Astrocyte of the cerebellum (primary cell): Measurements from ENCODE around the gene GPLD1.

Experiments
- DNase-seq: peaks from one replicate; pipeline ENCODE4 v3.0.0-alpha.2; 2011; ENCODE audit warnings: low read depth
- H3K4me3 ChIP-seq: 2 replicates; pipeline ENCODE4 v1.5.1; 2011; ENCODE audit warnings: mild to moderate bottlenecking, low read depth, low read length, moderate library complexity
- CTCF ChIP-seq: IDR thresholded peaks from 2 replicates; pipeline ENCODE4 v1.5.1; 2012; ENCODE audit warnings: low read length, low read depth, moderate library complexity, mild to moderate bottlenecking; ENCODE audit errors: missing control alignments
- in situ Hi-C: cut with HindIII; loops from 2 replicates; pipeline ENCODE4 v1.10.0; 2017; ENCODE audit warnings: low sequenced_read_pairs

GPLD1 gene

GRCh38 chr6:24489470-24489869, at the start of gene GPLD1:
Gene GPLD1, minus strand, starts transcription at chr6:24489578. Its CDS starts 67 bp downstream, at chr6:24489511.
- TF ChIP-seq CTCF, result no peak
- no peak within 1 kb of the TSS for H3K4me3 ChIP-seq
- DNase-seq, result no peak
- in situ Hi-C loops, result no loop called here

GRCh38 chr6:24537771-24538385, 48.5 kb upstream of the GPLD1 start:
- TF ChIP-seq CTCF, result no peak
- in situ Hi-C loops, result no loop called here
- no peak overlapping the region for H3K4me3 ChIP-seq
- no peak for DNase-seq

DNA sequence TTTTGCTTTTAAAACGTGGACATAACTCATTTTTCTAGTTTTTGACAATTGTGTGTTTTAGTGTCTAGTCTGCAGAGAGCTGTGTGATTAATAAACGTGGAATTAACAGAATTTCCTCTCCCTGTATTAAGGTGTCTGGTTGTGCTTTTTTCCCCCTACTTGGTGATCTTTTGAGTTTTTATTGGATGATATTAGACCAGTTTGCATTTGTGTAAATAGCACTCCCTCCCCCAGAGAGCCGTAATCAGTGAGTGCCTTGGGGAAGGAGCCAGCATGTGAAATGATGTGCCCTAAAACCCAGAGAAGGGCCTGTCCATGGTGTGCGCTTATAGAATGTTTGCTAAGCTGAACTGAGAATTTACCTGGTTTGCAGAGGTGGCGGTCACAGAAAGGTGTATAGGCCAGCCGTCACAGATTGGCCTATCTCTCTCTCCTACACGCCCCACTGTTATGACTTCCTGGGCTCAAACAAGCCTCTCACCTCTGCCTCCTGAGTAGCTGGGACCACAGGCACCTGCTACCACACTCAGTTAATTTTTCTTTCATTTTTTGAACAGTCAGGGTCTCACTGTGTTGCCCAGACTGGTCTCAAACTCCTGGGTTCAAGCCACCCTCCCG, 47.8 kb upstream of the GPLD1 start:
- no peak overlapping the region for H3K4me3 ChIP-seq
- no peak for DNase-seq
- in situ Hi-C loops, result no loop called here
- TF ChIP-seq CTCF, result no peak

- no peak overlapping the region for H3K4me3 ChIP-seq
- no peak for TF ChIP-seq CTCF
- in situ Hi-C loops, result no loop called here
- DNase-seq, result no peak
These were observed 47.1 kb upstream of the GPLD1 start for GRCh38 chr6:24536466-24536865.

DNA sequence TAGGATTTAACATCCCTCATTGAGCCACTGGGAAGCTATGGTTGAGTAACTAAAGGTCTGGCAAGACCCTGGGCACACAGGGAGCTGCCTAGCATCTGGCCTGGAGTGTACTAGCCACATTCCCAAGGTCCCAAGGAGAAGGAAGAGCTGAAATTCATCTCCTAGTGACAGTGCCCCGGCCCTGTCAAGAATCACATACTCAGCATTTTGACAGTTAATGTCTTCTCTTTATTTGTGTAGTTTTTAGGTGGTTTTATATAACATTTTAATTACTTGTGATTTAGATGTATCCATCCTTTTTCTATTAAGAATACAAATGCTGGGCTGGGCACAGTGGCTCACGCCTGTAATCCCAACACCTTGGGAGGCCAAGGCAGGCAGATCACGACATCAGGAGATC, 45.8 kb upstream of the GPLD1 start:
- DNase-seq, result no peak
- in situ Hi-C loops, result no loop called here
- no peak for TF ChIP-seq CTCF
- H3K4me3 ChIP-seq, result no peak overlapping the region

DNA sequence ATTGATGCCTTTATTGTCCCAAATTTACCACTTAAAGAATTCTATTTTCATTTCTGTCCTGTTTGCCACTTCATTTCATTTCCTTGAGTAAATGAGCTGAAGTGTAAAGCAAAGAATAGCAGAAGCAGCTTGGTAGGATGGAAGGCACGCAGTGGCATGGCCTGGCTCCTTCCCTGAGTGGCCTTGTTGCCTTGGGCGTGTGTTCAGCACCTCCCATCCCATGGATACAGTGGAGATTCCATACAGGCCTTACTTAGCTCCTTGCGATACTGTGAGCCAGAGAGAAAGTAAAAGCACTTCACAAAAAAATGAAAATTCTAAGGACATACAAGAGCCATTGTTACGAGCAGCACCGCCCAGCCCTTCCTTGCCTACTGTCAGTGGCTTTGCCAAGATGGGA, 45.0 kb upstream of the GPLD1 start:
- TF ChIP-seq CTCF, result no peak
- H3K4me3 ChIP-seq, result no peak overlapping the region
- in situ Hi-C loops, result loop anchor here (5.0 kb wide), 1 partner anchor 58 kb away; no protein-coding TSS in a partner anchor
- DNase-seq, result no peak
